ENCODE measurements around the gene MDGA2. TPM values are rescaled to one million over a fixed set of nuclear protein-coding genes. Genes with fewer than 3 reads are reported as not detected.

The MDGA2 gene
- total and polyA plus RNA-seq, 2 of the 4 experiments (the other 2 are of a cell fraction) = 0.02 TPM; not detected in 1

DNA sequence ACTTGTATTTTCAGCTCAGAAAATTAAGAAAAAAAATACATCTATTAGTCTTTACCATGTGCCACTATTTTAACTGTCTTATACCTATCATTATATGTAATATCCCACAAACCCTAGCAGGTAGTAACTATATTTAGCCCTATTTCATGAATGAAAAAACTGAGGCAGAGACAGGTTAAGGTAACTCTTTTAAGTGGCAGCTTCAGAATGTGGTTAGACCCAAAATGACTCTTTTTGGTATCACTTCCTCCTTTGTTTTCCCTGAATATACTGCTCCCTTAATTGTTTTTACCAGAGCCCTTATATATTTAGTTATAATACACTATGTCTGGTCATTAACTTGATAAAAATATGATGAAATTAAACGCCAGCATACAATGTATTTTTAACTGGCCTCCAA is 788.3 kb downstream of the MDGA2 start:
- H2BK5ac ChIP-seq (ENCODE audit: low read depth, low read length, poor library complexity, severe bottlenecking) = no peak overlapping the region
- no peak overlapping the region for H2BK15ac ChIP-seq (ENCODE audit: low read depth, low read length)
- ATAC-seq (ENCODE audit: low read depth) (no peak), DNase-seq (no peak)
- no peak overlapping the region for H3K56ac ChIP-seq (ENCODE audit: extremely low read depth, insufficient read depth, low read length)
- no peak overlapping the region for H3K9ac ChIP-seq (ENCODE audit: low read depth, low read length)
- no peak overlapping the region for H2AK5ac ChIP-seq (ENCODE audit: low read depth, low read length)
- H3K9me3 ChIP-seq (ENCODE audit: control insufficient read depth, insufficient read depth, low read length) = no peaks in the 10 kb centered on the region
- CTCF ChIA-PET = no interaction called here
- no peak overlapping the region for H2AFZ ChIP-seq (replicated peaks; ENCODE audit: low read length, poor library complexity)
- WGBS, 2 experiments (ENCODE audit: extremely low coverage in 2 of 2, insufficient read length in 1 of 2) = no CpG with 5 or more reads among the region's 1 CpG
- no peak overlapping the region for H2BK120ac ChIP-seq (ENCODE audit: low read depth, low read length)
- no peak overlapping the region for H2BK20ac ChIP-seq (ENCODE audit: low read depth, low read length)
- TF ChIP-seq NFE2L2 (IDR thresholded peaks at IDR 0.05; ENCODE audit: low read depth, low read length) (no peak), CHD1 (IDR thresholded peaks at IDR 0.05; ENCODE audit: low read depth, low read length) (no peak), CEBPB (IDR thresholded peaks at IDR 0.05; ENCODE audit: low read depth, low read length) (no peak), POLR2A (IDR thresholded peaks at IDR 0.05; ENCODE audit: low read depth, low read length) (no peak), MAFK (IDR thresholded peaks at IDR 0.05; ENCODE audit: low read depth, low read length) (no peak), USF2 (IDR thresholded peaks at IDR 0.05; ENCODE audit: low read depth, low read length) (no peak), CTCF (conservative IDR thresholded peaks at IDR 0.05; ENCODE audit: low read depth, low read length) (no peak), BHLHE40 (IDR thresholded peaks at IDR 0.05; ENCODE audit: low read depth, low read length) (no peak), MAZ (IDR thresholded peaks at IDR 0.05; ENCODE audit: borderline replicate concordance, low read depth, low read length) (no peak), RCOR1 (IDR thresholded peaks at IDR 0.05; ENCODE audit: insufficient replicate concordance, low read length) (no peak), FOS (IDR thresholded peaks at IDR 0.05; ENCODE audit: low read depth, low read length) (no peak)
- H3K4ac ChIP-seq (ENCODE audit: low read depth, low read length) = no peak overlapping the region
- in situ Hi-C loops (cut with MboI; ENCODE audit: low sequenced_read_pairs) (no loop called here), dilution Hi-C loops (cut with HindIII; ENCODE audit: low sequenced_read_pairs, unreplicated experiment) (no loop called here), intact Hi-C loops (cut with micrococcal nuclease) (no loop called here)
- H2AK9ac ChIP-seq (replicated peaks; ENCODE audit: low read depth, low read length, poor library complexity) = no peak overlapping the region
- H3K4me1 ChIP-seq (ENCODE audit: control insufficient read depth, insufficient read depth, low read length) = no peaks in the 10 kb centered on the region
- no peak overlapping the region for H3K4me2 ChIP-seq (ENCODE audit: low read depth, low read length)
- no peaks in the 10 kb centered on the region for H4K20me1 ChIP-seq (ENCODE audit: insufficient read depth, low read length)
- no peaks in the 10 kb centered on the region for H3K9me1 ChIP-seq (ENCODE audit: insufficient read depth, low read length)
- no peak overlapping the region for H3K14ac ChIP-seq (replicated peaks; ENCODE audit: low read depth, low read length)
- BruUV-seq (replicated peaks) = no TSS peak
- H4K91ac ChIP-seq (ENCODE audit: insufficient read depth, low read depth, low read length) = no peak overlapping the region
- no peaks in the 10 kb centered on the region for H3K36me3 ChIP-seq (ENCODE audit: control insufficient read depth, insufficient read depth, low read length)
- no peak overlapping the region for H3K27ac ChIP-seq (ENCODE audit: insufficient read depth, low read length)
- POLR2A ChIA-PET (ENCODE audit: unreplicated experiment) = no interaction called here
- no peak overlapping the region for H3K4me3 ChIP-seq (ENCODE audit: insufficient read depth, low read depth, low read length)
- no peak overlapping the region for H3K18ac ChIP-seq (ENCODE audit: low read depth, low read length)
- H4K8ac ChIP-seq (ENCODE audit: low read depth in 2 of 2, low read length in 2 of 2) = no peak overlapping the region
- H3K27me3 ChIP-seq (ENCODE audit: control insufficient read depth, insufficient read depth, low read length) = no peaks in the 10 kb centered on the region
- no peak overlapping the region for H3K23ac ChIP-seq (ENCODE audit: low read depth, low read length)
- H3K79me1 ChIP-seq (ENCODE audit: low read depth in 1 of 2, low read length in 2 of 2) = no peaks in the 10 kb centered on the region
- no peak overlapping the region for H4K5ac ChIP-seq (ENCODE audit: low read depth, low read length)

Measured in IMR-90 (cell line).